ENCODE measurements around the gene RHCG. TPM values are rescaled to one million over a fixed set of nuclear protein-coding genes. Genes with fewer than 3 reads are reported as not detected.

RHCG gene
- total and polyA plus RNA-seq, 2 of the 13 experiments (the other 11 are each of a cell fraction or from before 2014, with no cell fraction given) = not detected

- ChIA-PET CTCF (ENCODE audit: low intra/inter-chr PET ratio, low total read pairs) (interaction anchor here (2.0 to 3.0 kb wide), 3 partner anchors 30 to 114 kb away, joined by 12 to 34 read pairs (median 22); no protein-coding TSS in a partner anchor), POLR2A (interaction anchor here (1.1 kb wide), 1 partner anchor 30 kb away, joined by 4 read pairs; no protein-coding TSS in a partner anchor)
- intact Hi-C loops (cut with micrococcal nuclease; ENCODE audit: unreplicated experiment) (loop anchor here (1.0 to 2.0 kb wide), 2 partner anchors 31 to 114 kb away; no protein-coding TSS in a partner anchor), in situ Hi-C loops (cut with HindIII; ENCODE audit: extremely low pct_ligation_motif_present, low pct_unique_long_range_greater_than_20kb) (loop anchor here (5.0 kb wide), 1 partner anchor 116 kb away; no protein-coding TSS in a partner anchor)
- H4K20me1 ChIP-seq (ENCODE audit: insufficient read depth, low read length) = no peaks in the 10 kb centered on the region
- WGBS (ENCODE audit: low lambda C conversion rate) = 0% methylated on average over 1 of the region's 7 CpGs
- no TSS peak for BruUV-seq (replicated peaks)
- no peaks in the 10 kb centered on the region for H3K79me2 ChIP-seq (ENCODE audit: insufficient read depth, low read length)
- no peak overlapping the region for H2AFZ ChIP-seq (ENCODE audit: low read length)
- FAIRE-seq = peak; percentile 4
- H3K36me3 ChIP-seq (replicated peaks in 1 of 2; ENCODE audit: control insufficient read depth in 1 of 2, insufficient read depth in 2 of 2, low read length in 2 of 2) = no peaks in the 10 kb centered on the region
- peaks cover 0 to 2% of the 10 kb centered on the region in 2 experiments; a peak in 3 of 5 replicates for H3K27me3 ChIP-seq (ENCODE audit: control insufficient read depth in 1 of 2, insufficient read depth in 2 of 2, low read length in 2 of 2)
- H3K4me2 ChIP-seq (ENCODE audit: low read depth, low read length) = no peak overlapping the region
- no peaks in the 10 kb centered on the region for H3K4me1 ChIP-seq (ENCODE audit: insufficient read depth, low read length)
- peak; percentile 96 for ATAC-seq
- H3K4me3 ChIP-seq (replicated peaks in 1 of 3; ENCODE audit: insufficient read depth in 1 of 3, low read depth in 2 of 3, low read length in 3 of 3) = no peak overlapping the region
- H3K9me3 ChIP-seq (ENCODE audit: low read length) = no peaks in the 10 kb centered on the region
- DNase-seq (ENCODE audit: low spot score) = peak; percentile 56
- H3K27ac ChIP-seq (ENCODE audit: extremely low read length, insufficient read depth, low read length) = no peak overlapping the region
- no peak overlapping the region for H3K9ac ChIP-seq (ENCODE audit: insufficient read depth, low read depth, low read length)
- 0 out of 2 replicates have a peak, but pooled peaks have one; percentile 15 for TF ChIP-seq ZBTB21 (CRISPR knock-in tag; IDR thresholded peaks at IDR 0.05)
- TF ChIP-seq ZFX (CRISPR knock-in tag; IDR thresholded peaks at IDR 0.05; ENCODE audit: low read depth) = peak; percentile 30; the same call in 1 of the 2 replicates
- TF ChIP-seq RAD21 (CRISPR knock-in tag; IDR thresholded peaks at IDR 0.05) = peak; percentile 94
- no peak for TF ChIP-seq NONO (IDR thresholded peaks at IDR 0.05)
- peak; percentile 41; the same call in 1 of the 2 replicates for TF ChIP-seq NONO (CRISPR knock-in tag; conservative IDR thresholded peaks at IDR 0.05)
- no peak for TF ChIP-seq ZNF83 (CRISPR knock-in tag; IDR thresholded peaks at IDR 0.05; ENCODE audit: borderline replicate concordance)
- no peak for TF ChIP-seq ZBTB1 (CRISPR knock-in tag; IDR thresholded peaks at IDR 0.05; ENCODE audit: borderline replicate concordance)
- TF ChIP-seq IKZF1 (IDR thresholded peaks at IDR 0.05) = no peak
- peak; percentile 68 for TF ChIP-seq ZNF883 (CRISPR knock-in tag; IDR thresholded peaks at IDR 0.05; ENCODE audit: not compliant biosample characterization)
- TF ChIP-seq CTCF (CRISPR knock-in tag; IDR thresholded peaks at IDR 0.05) = peak; percentile 98
- 0 out of 2 replicates have a peak, but pooled peaks have one; percentile 18 for TF ChIP-seq IRF2 (CRISPR knock-in tag; IDR thresholded peaks at IDR 0.05)
- TF ChIP-seq SMC3 (IDR thresholded peaks at IDR 0.05; ENCODE audit: low read length) = peak; percentile 89
- TF ChIP-seq ZNF619 (CRISPR knock-in tag; IDR thresholded peaks at IDR 0.05) = 0 out of 2 replicates have a peak, but pooled peaks have one; percentile 38
- TF ChIP-seq REST (IDR thresholded peaks at IDR 0.05; ENCODE audit: borderline replicate concordance in 1 of 2, low read depth in 1 of 2, low read length in 2 of 2) = peak; percentile 26 to 79
- 0 out of 2 replicates have a peak, but pooled peaks have one; percentile 54 for TF ChIP-seq THAP9 (CRISPR knock-in tag; IDR thresholded peaks at IDR 0.05; ENCODE audit: borderline replicate concordance)
These were observed 23.6 kb downstream of the RHCG start for GRCh38 chr15:89472785-89473256.
